Peyer's patch (tissue), 4 donors: ENCODE measurements around the gene GLTP.

Experiments
- POLR2A ChIP-seq, 2 donors: fragments of 450-650 bp; IDR thresholded peaks; one replicate each; pipeline ENCODE4 v1.5.1; 2017; ENCODE audit warnings: antibody characterized with exemption in 2 of 2, mild to moderate bottlenecking in 2 of 2, moderate library complexity in 2 of 2
- TF ChIP-seq, protein P1 (sequence below), 6 experiments: fragments of 450-650 bp in 4 of 6; fragments of 200-600 bp in 2 of 6; sonication (generic) in 1 of 6; IDR thresholded peaks; one replicate each; pipeline ENCODE4 v1.5.1; 2017 to 2019; ENCODE audit warnings: antibody characterized with exemption in 6 of 6, mild to moderate bottlenecking in 3 of 6, moderate library complexity in 1 of 6

DNA sequence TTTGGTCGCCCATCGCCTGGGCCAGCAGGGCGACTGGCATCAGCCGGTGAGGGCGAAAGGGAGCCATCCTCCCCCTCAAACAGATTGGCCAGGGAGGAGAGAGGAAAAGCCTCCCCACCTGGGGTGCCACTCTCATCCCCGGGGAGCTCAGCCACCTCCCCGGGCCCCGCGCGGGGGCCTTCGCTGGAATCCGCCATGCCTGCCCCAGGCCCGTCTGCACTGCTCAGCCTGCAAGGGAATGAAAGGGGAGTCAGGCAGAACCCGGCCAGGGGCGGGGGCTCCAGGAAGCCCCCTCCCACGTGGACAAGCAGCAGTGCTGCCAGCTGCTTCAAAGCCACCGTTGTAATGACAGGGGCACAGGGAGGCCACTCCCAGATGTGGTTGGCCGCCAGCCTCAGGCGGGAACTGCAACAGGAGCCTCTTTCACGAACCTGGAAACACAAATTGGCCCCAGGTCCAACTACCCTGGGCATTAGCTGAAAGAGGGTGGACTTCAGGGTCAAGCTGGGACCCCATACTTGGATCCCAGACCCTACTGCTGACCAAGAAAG is 65.7 kb downstream of the GLTP start:
- TF ChIP-seq, protein P1, sequence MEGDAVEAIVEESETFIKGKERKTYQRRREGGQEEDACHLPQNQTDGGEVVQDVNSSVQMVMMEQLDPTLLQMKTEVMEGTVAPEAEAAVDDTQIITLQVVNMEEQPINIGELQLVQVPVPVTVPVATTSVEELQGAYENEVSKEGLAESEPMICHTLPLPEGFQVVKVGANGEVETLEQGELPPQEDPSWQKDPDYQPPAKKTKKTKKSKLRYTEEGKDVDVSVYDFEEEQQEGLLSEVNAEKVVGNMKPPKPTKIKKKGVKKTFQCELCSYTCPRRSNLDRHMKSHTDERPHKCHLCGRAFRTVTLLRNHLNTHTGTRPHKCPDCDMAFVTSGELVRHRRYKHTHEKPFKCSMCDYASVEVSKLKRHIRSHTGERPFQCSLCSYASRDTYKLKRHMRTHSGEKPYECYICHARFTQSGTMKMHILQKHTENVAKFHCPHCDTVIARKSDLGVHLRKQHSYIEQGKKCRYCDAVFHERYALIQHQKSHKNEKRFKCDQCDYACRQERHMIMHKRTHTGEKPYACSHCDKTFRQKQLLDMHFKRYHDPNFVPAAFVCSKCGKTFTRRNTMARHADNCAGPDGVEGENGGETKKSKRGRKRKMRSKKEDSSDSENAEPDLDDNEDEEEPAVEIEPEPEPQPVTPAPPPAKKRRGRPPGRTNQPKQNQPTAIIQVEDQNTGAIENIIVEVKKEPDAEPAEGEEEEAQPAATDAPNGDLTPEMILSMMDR (IDR thresholded peaks at IDR 0.05): no peak
- no peak for TF ChIP-seq POLR2A (IDR thresholded peaks at IDR 0.05)
